ENCODE results near the gene CNGB1.
"Not testable (repeated sequence)": the region's sequence is repeated elsewhere in the genome, so short reads cannot be mapped to it uniquely, and the experiment has no call there.

Gene CNGB1

DNA sequence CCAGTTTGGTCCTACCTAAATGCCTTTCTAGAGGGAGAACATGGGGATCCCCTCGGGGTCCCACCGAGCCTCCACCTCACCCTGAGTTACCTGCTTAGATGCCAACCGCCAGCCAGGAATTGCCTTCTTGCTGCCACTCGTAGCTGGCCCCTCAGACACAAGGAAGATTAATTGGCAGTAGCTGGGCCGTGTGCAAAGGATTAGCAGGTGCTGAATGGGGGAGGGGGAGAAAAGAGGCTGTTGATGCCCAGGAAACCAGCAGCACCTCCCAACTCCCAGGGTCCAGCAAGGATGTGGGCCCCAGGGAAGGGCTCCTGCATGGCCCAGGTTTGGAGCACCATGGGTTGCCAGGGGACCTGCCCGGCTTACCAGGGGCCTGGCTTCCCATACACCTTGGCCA lies at the start of gene CNGB1:
CNGB1 (minus strand) TSS at position 159 of the 400 bp plus-strand sequence. CDS start 3,842 bp downstream, outside the sequence.
- no peak for DNase-seq

DNA sequence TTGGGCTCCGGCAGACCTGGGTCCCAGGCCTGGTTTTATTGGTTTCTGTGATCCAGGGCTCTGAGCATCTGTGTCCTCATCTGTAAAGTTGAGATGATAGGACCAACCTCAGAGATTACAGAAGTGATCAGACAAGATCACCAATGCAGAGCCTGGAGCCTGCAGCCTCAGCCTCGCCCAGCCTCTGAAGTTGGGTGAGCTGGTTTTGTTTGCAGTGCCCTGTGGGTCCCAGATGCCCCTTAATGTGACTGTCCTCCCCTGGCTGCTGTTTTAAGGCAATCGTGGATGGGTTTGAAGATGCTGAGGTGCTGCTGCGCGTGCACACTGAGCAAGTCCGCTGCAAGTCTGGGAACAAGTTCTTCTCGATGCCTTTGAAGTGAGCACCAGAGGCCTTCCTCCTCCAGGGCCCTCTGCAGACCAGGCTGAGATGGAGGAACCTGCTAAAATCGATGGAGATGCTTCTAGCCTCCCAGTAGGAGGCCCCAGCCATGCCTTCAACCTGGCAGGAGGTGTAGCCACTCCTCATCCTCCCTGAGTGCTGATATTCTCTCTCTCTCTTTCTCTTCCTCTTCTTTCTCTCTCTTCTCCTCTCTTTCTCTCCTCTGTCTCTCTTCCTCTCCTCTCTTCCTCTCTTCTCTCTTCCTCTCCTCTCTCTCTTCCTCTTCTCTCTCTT lies 49.1 kb upstream of the CNGB1 start:
- DNase-seq, result no peak

DNA sequence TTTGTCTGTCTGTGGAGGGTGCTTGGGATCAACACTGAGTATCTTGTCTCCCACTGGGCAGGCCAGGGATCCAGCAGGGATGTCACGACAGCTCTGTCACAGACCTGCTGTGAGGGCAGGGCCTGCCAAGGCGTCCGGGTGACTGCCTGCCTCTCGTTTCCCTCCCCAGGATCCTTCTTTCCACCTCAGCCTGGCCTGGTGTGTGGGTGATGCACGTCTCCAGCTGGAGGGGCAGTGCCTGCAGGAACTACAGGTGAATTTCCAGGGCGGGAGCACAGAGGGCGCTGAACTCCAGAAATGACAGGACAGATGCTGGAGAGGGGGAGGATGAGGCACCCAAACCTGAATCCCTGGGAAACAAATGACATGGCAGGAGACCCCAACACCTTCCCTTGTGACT lies 47.9 kb upstream of the CNGB1 start:
- no peak for DNase-seq

DNA sequence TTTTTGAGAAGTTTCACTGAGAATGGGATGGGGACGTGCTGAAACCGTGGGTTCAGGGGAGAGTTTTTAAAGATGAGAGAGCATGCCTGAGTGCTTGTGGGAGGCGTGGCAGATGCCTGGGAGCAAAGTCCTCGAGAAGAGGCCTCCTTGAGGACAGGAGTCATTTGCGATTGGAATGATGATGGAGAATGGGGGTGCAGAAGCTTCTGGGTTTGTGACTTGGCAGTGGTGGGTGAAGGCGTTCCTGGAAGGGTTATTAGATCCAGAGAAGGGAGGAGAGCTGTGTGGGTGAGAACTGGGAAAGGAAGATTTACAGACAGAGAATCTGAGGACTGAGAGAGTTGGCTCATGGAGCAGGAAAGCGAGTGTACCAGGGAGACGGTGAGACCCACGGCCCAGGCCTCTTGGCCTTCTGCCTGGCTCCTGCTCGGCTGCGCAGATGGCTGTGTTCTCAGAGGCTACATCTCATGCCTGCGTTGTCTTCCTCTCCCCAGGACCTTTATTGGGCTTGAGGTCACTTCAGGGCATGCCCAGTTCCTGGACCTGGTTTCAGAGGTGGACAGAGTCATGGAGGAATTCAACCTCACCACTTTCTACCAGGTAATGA lies 46.0 kb upstream of the CNGB1 start:
- DNase-seq, result no peak

DNA sequence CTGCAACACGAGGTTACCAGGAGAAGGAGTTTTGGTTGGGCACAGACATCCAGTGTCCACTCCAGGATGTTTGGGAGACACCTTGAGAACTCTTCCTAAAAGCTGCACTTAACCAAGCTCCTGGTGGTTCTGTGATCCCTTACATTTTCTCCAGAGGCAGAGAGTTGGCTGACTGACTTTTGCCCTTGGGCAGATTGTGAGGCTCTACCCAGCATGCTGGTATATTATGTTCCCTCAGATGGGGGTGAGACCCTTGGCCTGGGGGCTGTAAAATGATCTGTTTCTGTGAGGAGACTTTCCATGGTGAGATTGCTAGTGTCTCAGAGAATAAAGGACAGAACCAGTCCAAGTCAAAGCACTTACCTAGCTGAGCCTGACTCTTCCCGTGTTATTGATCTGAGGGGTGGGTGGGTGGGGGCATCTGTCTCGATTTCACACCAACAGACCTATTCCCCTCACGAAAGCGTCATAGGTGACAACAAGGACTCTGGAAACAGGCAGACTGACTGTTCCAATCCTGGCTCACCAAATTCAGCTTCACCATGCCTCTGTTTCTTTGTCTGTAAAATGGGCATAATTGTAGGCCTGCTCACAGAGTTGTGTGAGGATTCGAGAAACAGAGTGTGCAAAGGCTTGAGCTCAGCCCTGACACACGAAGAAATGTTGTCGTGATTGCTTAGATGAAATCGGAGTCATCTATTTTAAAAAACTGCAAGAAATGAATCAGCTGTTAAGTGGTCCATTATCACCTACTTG lies 42.5 kb upstream of the CNGB1 start:
- no peak for DNase-seq

DNA sequence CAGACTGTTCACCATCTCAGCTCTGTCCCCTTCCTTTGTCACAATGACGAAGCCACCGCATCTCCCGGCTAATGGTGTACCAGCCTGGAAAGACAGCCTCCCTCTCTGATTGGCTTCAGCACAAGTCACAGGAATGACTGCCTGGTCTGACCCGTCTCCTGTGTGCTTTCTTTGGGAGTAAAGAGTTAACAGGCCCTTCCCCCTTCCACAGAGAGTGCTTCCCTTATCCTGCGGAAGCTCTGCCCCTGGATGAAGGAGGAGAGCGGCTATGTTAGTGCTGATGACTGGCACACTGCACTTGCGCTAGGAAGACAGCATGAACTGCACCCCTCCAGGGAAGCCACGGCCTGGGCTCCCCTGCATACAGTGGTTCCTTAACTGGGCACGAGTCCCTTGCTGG lies 41.6 kb upstream of the CNGB1 start:
- DNase-seq, result no peak

DNA sequence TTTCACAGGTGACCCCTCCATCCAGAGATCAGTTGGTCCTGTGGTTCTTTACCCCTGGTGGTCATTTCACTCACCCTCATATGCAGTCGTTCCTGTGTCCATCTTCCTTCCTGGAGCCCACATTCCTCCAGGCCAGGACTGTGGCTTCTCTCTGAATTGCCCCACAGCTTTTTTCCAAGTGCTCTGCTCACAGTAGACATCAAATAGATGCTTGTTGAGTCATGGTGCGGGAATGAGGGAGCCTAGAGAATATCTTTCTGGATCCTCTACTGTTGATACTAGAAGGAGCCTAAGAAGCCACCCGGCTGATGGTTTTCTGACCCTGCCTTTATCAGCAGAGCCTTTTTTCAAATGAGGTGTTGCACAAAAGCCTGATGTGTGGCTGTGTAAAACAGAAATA lies 40.7 kb upstream of the CNGB1 start:
- DNase-seq, result no peak

DNA sequence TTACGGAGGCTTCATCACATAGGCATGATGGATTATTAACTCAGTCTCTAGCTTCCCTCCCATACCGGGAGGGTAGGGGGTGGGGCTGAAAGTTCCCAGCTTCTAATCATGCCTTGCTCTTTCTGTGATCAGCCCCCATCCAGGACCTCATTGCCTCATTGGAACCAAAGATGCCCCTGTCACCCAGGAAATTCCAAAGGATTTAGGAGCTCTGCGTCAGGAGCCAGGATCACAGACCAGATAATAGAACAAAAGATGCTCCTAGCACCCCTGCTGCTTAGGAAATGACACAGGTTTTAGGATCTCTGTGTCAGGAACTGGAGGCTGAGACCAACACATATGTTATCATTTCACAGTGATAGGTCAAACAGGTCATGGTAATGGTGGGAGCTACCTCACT lies 40.0 kb upstream of the CNGB1 start:
- no peak for DNase-seq

DNA sequence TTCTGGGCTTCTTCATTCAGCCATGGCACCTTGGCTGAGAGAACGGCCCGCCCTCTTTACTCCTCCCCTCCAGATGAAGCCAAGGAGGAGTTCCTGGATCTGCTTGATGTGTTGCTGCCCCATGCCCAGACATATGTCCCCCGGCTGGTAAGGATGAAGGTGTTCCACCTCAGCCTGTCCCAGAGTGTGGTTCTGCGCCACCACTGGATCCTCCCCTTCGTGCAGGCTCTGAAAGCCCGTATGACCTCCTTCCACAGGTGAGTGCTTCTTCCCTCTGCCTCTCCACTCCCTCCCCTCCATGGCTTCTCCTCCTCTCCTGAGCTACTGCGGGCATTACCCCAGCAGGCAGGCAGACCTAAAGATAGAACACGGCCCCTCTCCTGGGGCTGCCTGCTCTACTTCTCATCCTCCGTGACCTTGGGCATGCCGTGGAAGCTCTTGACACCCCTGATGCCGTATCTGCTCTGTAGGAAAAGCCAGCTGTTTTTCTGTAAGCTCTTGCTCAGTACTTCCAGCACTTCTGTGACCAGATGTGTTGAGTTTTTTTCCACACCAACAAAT lies 39.0 kb upstream of the CNGB1 start:
- DNase-seq, result no peak

DNA sequence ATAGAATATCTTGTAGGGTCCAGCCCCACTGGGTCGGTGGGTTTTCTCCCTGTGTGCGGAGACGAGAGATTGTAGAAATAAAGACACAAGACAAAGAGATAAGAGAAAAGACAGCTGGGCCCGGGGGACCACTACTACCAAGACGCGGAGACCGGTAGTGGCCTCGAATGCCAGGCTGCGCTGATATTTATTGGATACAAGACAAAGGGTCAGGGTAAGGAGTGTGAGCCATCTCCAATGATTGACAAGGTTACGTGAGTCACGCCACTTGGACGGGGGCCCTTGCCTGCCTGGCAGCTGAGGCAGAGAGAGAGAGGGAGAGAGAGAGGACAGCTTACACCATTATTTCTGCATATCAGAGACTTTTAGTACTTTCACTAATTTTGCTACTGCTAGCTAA lies 33.8 kb upstream of the CNGB1 start:
- DNase-seq, result not testable (repeated sequence)

DNA sequence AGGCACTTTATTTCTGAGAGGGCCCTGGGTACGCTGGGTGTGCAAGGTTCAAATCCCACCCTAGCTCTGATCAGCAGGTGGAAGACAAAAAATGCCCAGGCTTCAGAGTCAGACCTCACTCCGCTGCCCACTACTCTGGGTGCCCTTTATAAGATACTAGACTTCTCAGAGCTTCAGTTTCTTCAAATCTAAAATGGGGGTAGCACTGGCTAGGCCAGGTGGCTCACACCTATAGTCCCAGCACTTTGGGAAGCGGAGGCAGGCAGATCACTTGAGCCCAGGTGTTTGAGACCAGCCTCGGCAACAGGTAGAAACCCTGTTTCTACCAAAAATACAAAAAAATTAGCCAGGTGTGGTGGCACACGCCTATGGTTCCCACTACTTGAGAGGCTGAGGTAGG lies 32.0 kb upstream of the CNGB1 start:
- DNase-seq, result no peak

DNA sequence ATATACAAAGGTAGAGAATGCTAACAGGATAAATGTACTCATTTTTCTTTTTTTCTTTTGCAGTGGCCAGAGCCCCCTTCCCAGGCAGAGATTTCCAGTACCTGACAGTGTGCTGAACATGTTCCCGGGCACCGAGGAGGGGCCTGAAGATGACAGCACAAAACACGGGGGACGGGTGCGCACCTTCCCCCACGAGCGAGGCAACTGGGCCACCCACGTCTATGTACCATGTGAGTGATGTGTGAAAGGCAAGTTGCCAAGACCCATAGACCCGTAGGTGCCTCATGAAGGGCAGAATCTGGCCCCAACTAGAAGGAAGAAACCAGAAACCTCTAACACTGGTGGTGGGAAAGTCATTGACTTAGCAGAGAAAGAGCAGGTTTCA lies 31.5 kb upstream of the CNGB1 start:
- no peak for DNase-seq

DNA sequence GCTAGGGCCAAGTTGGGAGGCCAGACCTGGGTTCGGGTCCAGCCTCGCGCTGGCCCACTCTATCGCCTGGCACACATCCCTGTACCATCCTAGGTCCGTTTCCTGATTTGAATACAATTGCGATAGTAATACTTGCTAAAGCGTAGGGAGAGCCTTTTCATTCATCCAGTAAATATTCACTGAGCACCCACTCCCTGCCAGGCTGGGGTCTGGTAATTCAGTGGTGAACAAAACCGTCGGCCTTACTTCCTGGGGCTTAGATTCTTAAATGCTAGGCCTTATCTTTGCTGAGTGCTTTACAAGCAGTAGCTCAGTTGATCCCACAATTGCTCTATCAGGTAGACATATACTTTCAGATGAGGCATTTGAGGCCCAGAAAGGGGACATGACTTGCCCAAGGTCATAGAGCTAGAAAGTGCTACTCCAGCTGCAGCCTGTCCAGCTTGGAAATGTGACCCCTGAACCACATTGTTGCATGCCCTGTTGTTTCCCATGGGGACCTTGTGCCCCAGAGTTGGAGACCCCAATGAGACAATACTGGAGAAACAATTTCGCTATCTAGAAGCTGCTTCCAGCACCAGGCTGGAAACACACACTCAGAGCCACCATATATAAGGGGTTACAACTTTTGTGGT lies 31.0 kb upstream of the CNGB1 start:
- no peak for DNase-seq

DNA sequence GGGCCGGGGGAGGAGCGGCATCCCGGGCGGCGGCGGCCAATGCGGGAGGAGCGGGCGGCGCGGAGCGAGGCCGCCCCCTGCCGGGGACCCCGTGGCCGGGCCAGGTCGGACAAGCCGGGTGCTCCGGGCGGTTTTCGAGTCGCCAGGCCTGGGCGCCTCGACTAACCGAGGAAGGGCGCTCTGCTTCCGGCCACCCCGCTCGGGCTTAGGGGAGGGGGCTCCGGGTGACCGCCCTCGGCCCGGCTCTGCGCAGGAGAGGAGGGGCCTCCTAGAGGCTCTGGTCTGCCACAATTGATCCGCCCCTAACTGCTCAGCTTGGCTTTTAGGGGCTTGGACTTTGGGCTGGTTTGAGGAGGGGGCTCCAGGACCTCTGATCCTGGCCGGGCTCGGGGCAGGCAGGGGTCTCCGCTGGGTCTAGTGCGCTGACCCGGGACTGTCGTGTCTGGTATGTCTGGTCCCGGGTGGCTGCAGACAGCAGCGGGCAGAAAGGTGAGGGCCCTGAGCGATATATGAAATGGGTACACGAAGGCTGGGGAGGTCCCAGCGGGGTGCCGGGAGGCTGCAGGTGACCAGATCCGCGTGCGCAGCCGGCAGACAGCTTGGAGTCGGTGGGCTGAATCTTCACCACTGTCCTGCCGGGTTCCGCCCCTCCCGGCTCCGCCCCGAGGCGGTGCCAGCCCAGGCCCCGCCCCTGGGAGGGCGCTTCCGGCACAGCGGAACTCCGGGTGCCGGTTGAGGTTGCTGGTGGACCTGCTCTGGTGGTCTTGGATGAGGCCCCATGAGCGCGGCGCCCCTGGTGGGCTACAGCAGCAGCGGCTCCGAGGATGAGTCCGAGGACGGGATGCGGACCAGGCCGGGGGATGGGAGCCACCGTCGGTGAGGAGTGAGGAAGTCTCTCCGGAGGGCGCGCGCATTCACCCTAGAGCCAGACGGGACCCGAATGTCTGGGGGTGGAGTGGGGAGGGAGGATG lies 30.1 kb upstream of the CNGB1 start, which contains the start of gene USB1:
USB1 (plus strand) TSS at position 702 of the 971 bp plus-strand sequence; CDS start at position 779, 77 bp downstream.
- peak; percentile 70 for DNase-seq

DNA sequence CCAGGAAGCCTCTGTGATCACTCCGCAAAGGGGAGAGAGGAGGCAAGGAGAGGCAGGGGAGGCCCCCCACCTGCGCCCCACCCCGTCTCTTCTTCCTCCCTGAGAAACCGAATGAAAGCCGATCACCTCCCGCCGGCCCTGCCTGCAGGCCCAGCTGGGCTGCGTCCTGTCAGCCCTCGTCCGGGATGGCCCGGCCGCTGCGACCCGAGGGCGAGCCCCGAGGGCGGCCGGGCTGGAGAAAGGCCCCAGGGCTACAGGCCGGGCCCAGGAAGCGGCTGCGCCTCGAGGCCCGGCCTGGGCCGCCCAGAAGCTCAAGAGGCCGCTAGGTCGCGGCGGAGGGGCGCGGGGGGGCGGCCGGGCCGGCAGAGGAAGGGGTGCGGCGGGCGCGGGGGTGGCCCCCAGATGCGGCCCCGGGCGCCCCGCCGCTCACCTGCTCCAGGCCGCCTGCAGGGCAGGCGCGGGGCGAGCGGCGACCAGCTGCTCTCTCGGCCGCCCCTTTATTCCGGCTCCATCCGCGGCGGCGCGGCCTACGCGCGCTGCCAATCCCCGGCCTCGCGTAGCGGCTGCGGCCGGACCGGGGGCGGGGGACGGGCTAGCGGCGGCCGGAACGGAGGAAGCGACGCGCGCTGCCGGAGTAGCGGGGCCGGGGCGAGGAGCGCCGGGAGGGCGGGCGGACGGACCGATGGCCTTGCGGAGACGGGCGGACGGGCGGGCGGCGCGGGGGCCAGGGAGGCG lies 29.2 kb upstream of the CNGB1 start, which contains the start of gene ZNF319:
ZNF319 (minus strand) TSS at position 702 of the 735 bp plus-strand sequence. CDS start 2,407 bp downstream, outside the sequence.
- DNase-seq, result no peak

DNA sequence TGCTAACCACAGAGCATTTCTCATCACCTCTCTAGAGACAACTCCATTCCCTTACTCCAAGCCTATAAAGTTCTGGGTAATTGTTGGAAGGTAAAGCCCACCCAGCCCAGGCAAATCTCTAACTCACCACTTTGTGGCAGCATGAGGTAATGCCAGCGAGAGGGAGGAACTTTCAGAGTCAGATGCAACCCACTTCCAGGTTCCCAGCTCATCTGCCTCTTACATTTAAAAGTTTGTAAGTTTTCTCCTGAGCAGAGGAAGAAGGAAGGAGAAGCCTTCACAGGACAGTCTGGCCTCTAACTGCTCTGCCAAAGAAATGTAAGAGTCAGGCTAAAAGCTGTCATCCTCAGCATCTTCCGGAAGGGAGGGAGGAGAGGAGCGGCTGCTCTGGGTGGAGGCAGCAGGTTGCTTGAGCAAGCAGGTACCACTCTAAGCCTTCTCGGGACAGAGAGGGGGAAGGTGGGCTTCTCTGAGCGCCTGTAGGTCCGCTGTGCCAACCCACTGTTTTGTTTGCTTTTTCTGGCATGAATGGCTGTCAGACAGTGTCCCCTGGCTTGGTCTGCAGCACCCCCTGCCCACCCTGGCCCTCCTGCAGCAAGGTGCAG lies 28.5 kb upstream of the CNGB1 start:
- DNase-seq, result peak; percentile 13

DNA sequence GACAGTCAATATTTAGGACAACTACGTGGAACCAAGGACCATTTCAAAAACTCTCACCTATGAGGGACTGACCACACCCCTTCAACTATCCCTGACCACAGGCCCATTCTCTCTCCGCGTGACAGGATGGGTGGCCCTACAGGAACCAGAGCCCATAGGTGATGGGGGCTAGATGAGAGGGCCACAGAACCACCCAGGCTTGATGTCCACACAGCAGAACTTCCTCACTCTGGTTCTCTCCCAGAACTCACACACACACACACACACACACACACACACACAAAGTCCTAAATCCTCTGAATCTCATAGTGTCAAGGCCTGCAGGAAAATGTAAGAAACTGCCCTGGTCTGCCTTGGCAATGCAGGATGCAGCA lies 28.1 kb upstream of the CNGB1 start:
- DNase-seq, result no peak

DNA sequence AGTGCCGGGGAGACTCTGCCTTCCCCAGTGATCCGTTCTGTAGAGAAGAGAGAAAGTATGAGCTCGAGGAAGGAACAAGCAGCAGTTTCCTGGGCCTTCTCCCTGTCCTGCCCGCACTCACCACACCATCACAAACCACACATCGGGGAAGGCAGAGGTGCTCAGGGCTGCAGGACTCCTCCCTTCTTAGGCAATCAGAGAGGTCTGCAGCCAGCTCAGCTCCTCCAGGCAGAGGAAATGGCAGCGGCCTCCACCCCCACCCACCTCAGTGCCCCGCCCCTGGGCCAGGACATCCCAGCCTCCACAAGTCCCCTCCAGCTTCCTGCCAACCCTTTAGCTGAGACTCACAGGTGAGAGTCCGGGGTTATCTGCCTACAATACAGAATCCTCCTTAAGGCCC lies 27.6 kb upstream of the CNGB1 start:
- peak; percentile 73 for DNase-seq

DNA sequence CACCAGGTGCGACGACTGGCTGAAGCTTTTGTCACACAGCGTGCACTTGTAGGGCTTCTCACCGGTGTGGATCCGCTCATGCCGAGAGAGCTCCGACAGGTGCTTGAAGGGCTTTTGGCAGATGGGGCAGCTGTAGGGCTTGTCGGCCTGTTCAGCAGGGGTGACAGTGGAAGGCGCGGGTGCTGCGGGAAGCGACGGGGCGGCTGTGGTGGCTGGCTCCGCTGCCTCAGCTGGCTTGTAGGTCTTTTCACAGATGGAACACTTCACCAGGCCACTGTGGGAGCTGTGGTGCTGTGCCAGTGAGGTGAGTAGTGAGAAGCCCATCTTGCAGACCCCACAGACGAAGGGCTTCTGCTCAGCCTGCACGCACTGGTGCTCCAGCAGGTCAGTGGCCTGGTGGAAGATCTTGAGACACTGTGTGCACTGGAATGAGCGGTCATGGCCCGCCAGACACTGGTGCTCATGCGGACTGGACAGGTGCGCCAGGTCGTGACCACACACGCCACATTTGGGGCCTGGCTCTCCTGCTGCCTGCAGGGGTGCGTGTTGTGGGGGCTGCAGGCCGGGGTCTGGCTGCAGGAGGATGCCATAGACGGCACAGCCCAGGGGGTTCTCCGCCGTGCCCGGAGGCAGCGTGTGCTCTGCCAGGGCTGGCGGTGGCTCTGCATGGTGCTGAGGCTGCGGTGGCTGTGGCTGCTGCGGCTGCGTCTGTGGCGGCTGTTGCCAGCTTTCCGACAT lies 26.8 kb upstream of the CNGB1 start:
- DNase-seq, result no peak

DNA sequence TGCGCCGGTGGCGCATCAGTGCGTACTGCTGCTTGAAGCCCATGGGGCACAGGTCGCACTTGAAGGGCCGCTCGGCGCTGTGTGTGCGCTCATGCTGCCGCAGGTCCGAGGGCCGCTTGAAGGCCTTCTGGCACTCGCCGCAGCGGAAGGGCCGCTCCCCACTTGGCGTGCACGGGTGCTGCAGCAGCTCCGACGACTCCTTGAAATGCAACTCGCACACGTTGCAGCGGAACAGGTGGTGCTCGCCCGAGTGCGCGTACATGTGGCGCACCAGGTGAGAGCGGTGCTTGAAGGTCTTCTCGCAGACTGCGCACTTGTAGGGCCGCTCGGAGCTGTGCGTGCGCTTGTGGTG lies 26.2 kb upstream of the CNGB1 start:
- no peak for DNase-seq
